GM12878 (cell line): ENCODE data around the gene DIRAS3. TPM values are rescaled to one million over a fixed set of nuclear protein-coding genes. Genes with fewer than 3 reads are reported as not detected.

Source experiments
- ATAC-seq: fragments of 200-7000 bp; cut with Tn5 transposase; 3 replicates; pipeline ENCODE4 v1.9.1; 2020; ENCODE audit warnings: mild to moderate bottlenecking, moderate library complexity
- BruUV-seq: library from RNA; stranded (reverse); fragments of 400-500 nt; replicated peaks from 2 replicates; lab custom pipeline; 2021; lab: Mats Ljungman, UMichigan
- CTCF ChIA-PET: fragments of 300-600 bp; sonication (Branson Sonifier 250); formaldehyde crosslinking; extraction: SDS; loops from one replicate; lab custom pipeline; 2021; ENCODE audit warnings: inconsistent platforms; lab: Yijun Ruan, JAX
- POLR2A ChIA-PET: fragments of 350-600 bp; formaldehyde crosslinking; extraction: SDS; loops from one replicate; lab custom pipeline; 2021; ENCODE audit warnings: inconsistent platforms; lab: Charles Lee
- RAD21 ChIA-PET: fragments of 300-600 bp; sonication (Branson Sonifier 250); formaldehyde crosslinking; loops from one replicate; lab custom pipeline; 2023; ENCODE audit warnings: antibody characterized with exemption; ENCODE audit not compliant: unreplicated experiment; lab: Charles Lee
- SMC1A ChIA-PET: fragments of 300-600 bp; sonication (Branson Sonifier 250); formaldehyde crosslinking; loops from one replicate; lab custom pipeline; 2023; ENCODE audit not compliant: unreplicated experiment, uncharacterized antibody; lab: Charles Lee
- DNase-seq: peaks from one replicate; pipeline ENCODE4 v3.0.0-alpha.2; 2011; ENCODE audit warnings: low read depth, low spot score
- FAIRE-seq: peaks from 3 replicates; lab custom pipeline; 2011; peaks lifted over from hg19 to GRCh38; lab: Jason Lieb, UNC
- H2AFZ ChIP-seq: 2 replicates; pipeline ENCODE4 v1.6.0; 2011; ENCODE audit warnings: low read depth, low read length, control low read depth; ENCODE audit not compliant: control insufficient read depth
- H3K27ac ChIP-seq: 2 replicates; pipeline ENCODE4 v1.5.1; 2011; ENCODE audit warnings: control low read depth; ENCODE audit not compliant: control insufficient read depth, insufficient read depth
- H3K27me3 ChIP-seq, 2 experiments: replicated peaks in 1 of 2; 2 replicates each; pipeline versions ENCODE4 v1.6.0 to v1.6.1; 2011; ENCODE audit warnings: low read length in 1 of 2; ENCODE audit not compliant: control insufficient read depth in 2 of 2, insufficient read depth in 2 of 2
- H3K36me3 ChIP-seq, 2 experiments: 2 replicates each; pipeline ENCODE4 v1.5.1; 2011; ENCODE audit warnings: low read length in 1 of 2; ENCODE audit not compliant: control insufficient read depth in 2 of 2, insufficient read depth in 2 of 2
- H3K4me1 ChIP-seq: 2 replicates; pipeline ENCODE4 v1.6.1; 2011; ENCODE audit warnings: mild to moderate bottlenecking, low read length, moderate library complexity, mixed read lengths; ENCODE audit not compliant: control insufficient read depth, insufficient read depth
- H3K4me2 ChIP-seq: 2 replicates; pipeline ENCODE4 v1.6.0; 2011; ENCODE audit warnings: control low read depth; ENCODE audit not compliant: control insufficient read depth, insufficient read depth
- H3K4me3 ChIP-seq: fragments of 200-600 bp; sonication (generic); 2 replicates; pipeline ENCODE4 v1.5.1; 2016
- H3K79me2 ChIP-seq: 2 replicates; pipeline ENCODE4 v1.6.0; 2011; ENCODE audit warnings: low read length; ENCODE audit not compliant: control insufficient read depth, insufficient read depth
- H3K9ac ChIP-seq: 2 replicates; pipeline ENCODE4 v1.8.0; 2011; ENCODE audit warnings: low read length, control low read depth, mixed read lengths; ENCODE audit not compliant: control insufficient read depth, insufficient read depth
- H3K9me3 ChIP-seq: replicated peaks from 3 replicates; pipeline ENCODE4 v1.5.1; 2011; ENCODE audit warnings: mild to moderate bottlenecking, low read length; ENCODE audit not compliant: control insufficient read depth, insufficient read depth
- H4K20me1 ChIP-seq: 2 replicates; pipeline ENCODE4 v1.6.0; 2011; ENCODE audit not compliant: control insufficient read depth, insufficient read depth
- BCL3 ChIP-seq: IDR thresholded peaks from 2 replicates; pipeline ENCODE4 v1.6.1; 2011; ENCODE audit warnings: borderline replicate concordance, low read depth, mild to moderate bottlenecking, moderate library complexity, low read length; ENCODE audit not compliant: insufficient read depth, poor library complexity, severe bottlenecking
- CBX3 ChIP-seq: fragments of 200-600 bp; sonication (generic); IDR thresholded peaks from 2 replicates; pipeline ENCODE4 v1.6.1; 2016; ENCODE audit warnings: low read depth, borderline replicate concordance
- CHD4 ChIP-seq: fragments of 200-600 bp; sonication (generic); IDR thresholded peaks from 2 replicates; pipeline ENCODE4 v1.6.1; 2016; ENCODE audit warnings: mild to moderate bottlenecking
- JUND ChIP-seq: IDR thresholded peaks from 2 replicates; pipeline ENCODE4 v1.6.1; 2012; ENCODE audit warnings: low read depth, mild to moderate bottlenecking, low read length, improper control_type of control experiment, moderate library complexity
- SMARCA5 ChIP-seq: fragments of 450-650 bp; IDR thresholded peaks from 2 replicates; pipeline ENCODE4 v1.6.1; 2017; ENCODE audit warnings: mild to moderate bottlenecking
- ZNF384 ChIP-seq: IDR thresholded peaks from 2 replicates; pipeline ENCODE4 v1.6.1; 2012; ENCODE audit warnings: low read depth, mild to moderate bottlenecking, low read length, improper control_type of control experiment, borderline replicate concordance
- in situ Hi-C: fragments of 300-500 bp; cut with MboI; formaldehyde crosslinking; loops from 9 replicates; pipeline ENCODE4 v1.14.3; 2018; ENCODE audit warnings: mixed read lengths
- intact Hi-C: fragments of 100-400 bp; cut with micrococcal nuclease; formaldehyde crosslinking; loops from one replicate; pipeline ENCODE4 v1.14.2; 2022; ENCODE audit not compliant: unreplicated experiment
- polyA plus RNA-seq, 11 experiments: library from polyadenylated mRNA; depleted of rRNA in 4 of 11; unstranded in 6 of 11; stranded (reverse) in 5 of 11; fragments of >200 nt; fragmentation: Nextera tagmentation in 4 of 11; fragmentation: Illumina TruSeq in 1 of 11; extraction: Ambion mirVana in 4 of 11; extraction: Trizol in 1 of 11; gene quantifications; 1 replicate in 1 of 11; 2 replicates in 10 of 11; pipeline versions ENCODE4 v1.2.1 to v1.2.3, GENCODE V29; 2011 to 2016; ENCODE audit warnings: inconsistent platforms in 2 of 11, missing spikeins in 2 of 11, low read depth in 1 of 11
- total RNA-seq, 4 experiments: library from RNA; depleted of rRNA in 3 of 4; stranded (reverse); fragments of >200 nt in 3 of 4; fragmentation: Illumina TruSeq in 1 of 4; extraction: Trizol in 1 of 4; gene quantifications; 2 replicates each; pipeline versions ENCODE4 v1.2.1 to v1.2.3, GENCODE V29; 2013 to 2021

The DIRAS3 gene
- total and polyA plus RNA-seq, 10 of the 15 experiments (the other 5 are each of a cell fraction or from before 2014, with no cell fraction given) = not detected

- no peak for TF ChIP-seq BCL3
These were observed 28.2 kb upstream of the DIRAS3 start (continued) for GRCh38 chr1:68078647-68079046.

DNA sequence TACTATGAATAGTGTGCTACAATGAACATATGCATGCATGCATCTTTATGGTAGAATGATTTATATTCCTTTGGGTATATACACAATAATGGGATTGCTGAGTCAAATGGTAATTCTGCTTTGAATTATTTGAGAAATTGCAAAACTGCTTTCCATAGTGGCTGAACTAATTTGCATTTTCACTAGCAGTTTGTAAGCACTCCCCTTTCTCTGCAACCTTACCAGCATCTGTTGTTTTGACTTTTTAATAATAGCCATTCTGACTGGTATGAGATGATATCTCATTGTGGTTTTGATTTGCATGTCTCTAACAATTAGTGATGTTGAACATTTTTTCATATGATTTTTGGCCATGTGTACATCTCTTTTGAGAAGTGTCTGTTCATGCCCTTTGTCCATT lies 24.0 kb upstream of the DIRAS3 start:
- in situ Hi-C loops = no loop called here
- ChIA-PET POLR2A (interaction anchor here (0.6 kb wide), 1 partner anchor 1691 kb away, joined by 3 read pairs; no protein-coding TSS in a partner anchor), SMC1A (interaction anchor here (0.6 kb wide), 1 partner anchor 1893 kb away, joined by 3 read pairs; no protein-coding TSS in a partner anchor)
- no TSS peak for BruUV-seq
- no peak for TF ChIP-seq SMARCA5
- TF ChIP-seq CHD4 = no peak
- TF ChIP-seq ZNF384 = no peak
- no peak for TF ChIP-seq JUND
- TF ChIP-seq CBX3 = no peak
- TF ChIP-seq, all 136 proteins: peak for 0
- Histone ChIP-seq H3K4me2 (no peak overlapping the region), H3K4me1 (no peaks in the 10 kb centered on the region), H3K9ac (no peak overlapping the region), H3K27me3 (no peaks in the 10 kb centered on the region; a peak in 1 of 4 replicates), H3K79me2 (no peaks in the 10 kb centered on the region), H4K20me1 (no peaks in the 10 kb centered on the region), H3K9me3 (no peaks in the 10 kb centered on the region), H3K4me3 (no peak overlapping the region), H2AFZ (no peak overlapping the region), H3K27ac (no peak overlapping the region), H3K36me3 (no peaks in the 10 kb centered on the region)
- no peak for ATAC-seq
- no peak for FAIRE-seq
- CTCF ChIA-PET = interaction anchor here (0.6 to 1.0 kb wide), 2 partner anchors 17 to 314 kb away, joined by 3 read pairs; no protein-coding TSS in a partner anchor
- intact Hi-C loops = no loop called here
- RAD21 ChIA-PET = no interaction called here
- no peak for DNase-seq
